Effector memory CD8-positive, alpha-beta T cell (primary cell): ENCODE data around the gene KCNIP2.

Experiments
- ATAC-seq: fragments of 150-1000 bp; cut with Tn5 transposase; replicated peaks from 2 replicates; pipeline ENCODE4 v1.10.0; 2021; ENCODE audit warnings: mild to moderate bottlenecking, moderate library complexity
- DNase-seq, 3 experiments: peaks; one replicate each; pipeline ENCODE4 v3.0.0; 2021
- H3K27ac Mint-ChIP-seq, 2 donors: one replicate each; pipeline ENCODE4 v1.8.0; 2022; ENCODE audit warnings: mild to moderate bottlenecking in 2 of 2, mixed read lengths in 2 of 2, moderate library complexity in 2 of 2
- H3K27me3 Mint-ChIP-seq, 2 donors: one replicate each; pipeline ENCODE4 v1.8.0; 2022; ENCODE audit warnings: mixed read lengths in 2 of 2
- H3K36me3 Mint-ChIP-seq: one replicate; pipeline ENCODE4 v1.8.0; 2022; ENCODE audit warnings: mild to moderate bottlenecking, moderate library complexity, mixed read lengths; ENCODE audit not compliant: insufficient read depth
- H3K4me1 Mint-ChIP-seq, 2 donors: one replicate each; pipeline ENCODE4 v1.8.0; 2022; ENCODE audit warnings: low read depth in 2 of 2, mixed read lengths in 2 of 2
- H3K4me3 Mint-ChIP-seq, 2 donors: one replicate each; pipeline ENCODE4 v1.8.0; 2022; ENCODE audit warnings: mild to moderate bottlenecking in 2 of 2, mixed read lengths in 2 of 2, moderate library complexity in 2 of 2
- H3K9me3 Mint-ChIP-seq, 2 donors: one replicate each; pipeline ENCODE4 v1.8.0; 2022; ENCODE audit warnings: mixed read lengths in 2 of 2

The KCNIP2 gene

GRCh38 chr10:101840741-101841453 lies 2.7 kb downstream of the KCNIP2 start:
- Mint-ChIP-seq H3K36me3 (peaks cover 23% of the 10 kb centered on the region), H3K27ac (peak overlapping the region; percentile 16 to 95), H3K9me3 (no peaks in the 10 kb centered on the region), H3K27me3 (no peaks in the 10 kb centered on the region), H3K4me1 (peaks cover 43 to 45% of the 10 kb centered on the region in 2 donors), H3K4me3 (peak overlapping the region; percentile 88 to 93)
- peak; percentile 64 for ATAC-seq
- DNase-seq: peak; percentile 71 to 78 (median 77)

GRCh38 chr10:101840102-101840684 lies 3.4 kb downstream of the KCNIP2 start:
- peak in 1 of 3 experiments; percentile 21 for DNase-seq
- Mint-ChIP-seq H3K36me3 (peaks cover 20% of the 10 kb centered on the region), H3K9me3 (no peaks in the 10 kb centered on the region), H3K4me1 (peaks cover 45 to 47% of the 10 kb centered on the region in 2 donors), H3K4me3 (peak overlapping the region; percentile 88 to 93), H3K27ac (peak overlapping the region; percentile 87 to 95), H3K27me3 (no peaks in the 10 kb centered on the region)
- peak; percentile 16 for ATAC-seq

GRCh38 chr10:101839416-101840063 lies 4.1 kb downstream of the KCNIP2 start:
- Mint-ChIP-seq H3K27ac (peak overlapping the region in 1 of 2 donors; percentile 87), H3K36me3 (peaks cover 15% of the 10 kb centered on the region), H3K4me3 (peak overlapping the region; percentile 88 to 93), H3K9me3 (no peaks in the 10 kb centered on the region), H3K27me3 (no peaks in the 10 kb centered on the region), H3K4me1 (peaks cover 49% of the 10 kb centered on the region in 2 donors)
- peak; percentile 56 to 61 (median 60) for DNase-seq
- peak; percentile 60 for ATAC-seq

GRCh38 chr10:101839002-101839401 lies 4.6 kb downstream of the KCNIP2 start:
- DNase-seq (no peak), ATAC-seq (no peak)
- Mint-ChIP-seq H3K27ac (no peak overlapping the region), H3K4me3 (peak overlapping the region; percentile 88 to 93), H3K4me1 (peaks cover 48 to 49% of the 10 kb centered on the region in 2 donors), H3K36me3 (peaks cover 11% of the 10 kb centered on the region), H3K27me3 (no peaks in the 10 kb centered on the region), H3K9me3 (no peaks in the 10 kb centered on the region)

- Mint-ChIP-seq H3K4me1 (peaks cover 52% of the 10 kb centered on the region in 2 donors), H3K36me3 (peaks cover 11% of the 10 kb centered on the region), H3K27me3 (no peaks in the 10 kb centered on the region), H3K9me3 (no peaks in the 10 kb centered on the region), H3K27ac (no peak overlapping the region), H3K4me3 (peak overlapping the region; percentile 88 to 93)
- no peak for DNase-seq
- no peak for ATAC-seq
Measured at GRCh38 chr10:101838416-101838970, 5.1 kb downstream of the KCNIP2 start.

- peaks cover 54% of the 10 kb centered on the region in 2 donors for H3K4me1 Mint-ChIP-seq
- ATAC-seq: no peak
- H3K27ac Mint-ChIP-seq: no peak overlapping the region
- H3K9me3 Mint-ChIP-seq: no peaks in the 10 kb centered on the region
- H3K27me3 Mint-ChIP-seq: no peaks in the 10 kb centered on the region
- no peak for DNase-seq
- no peak overlapping the region for H3K4me3 Mint-ChIP-seq
- H3K36me3 Mint-ChIP-seq: peaks cover 6% of the 10 kb centered on the region
Measured at GRCh38 chr10:101837748-101838147, 5.9 kb downstream of the KCNIP2 start.

- no peaks in the 10 kb centered on the region for H3K9me3 Mint-ChIP-seq
- DNase-seq (no peak), ATAC-seq (no peak)
- peaks cover 10% of the 10 kb centered on the region for H3K36me3 Mint-ChIP-seq
- H3K4me3 Mint-ChIP-seq: no peak overlapping the region
- no peak overlapping the region for H3K27ac Mint-ChIP-seq
- no peaks in the 10 kb centered on the region for H3K27me3 Mint-ChIP-seq
- H3K4me1 Mint-ChIP-seq: peaks cover 53 to 57% of the 10 kb centered on the region in 2 donors
Measured at GRCh38 chr10:101835362-101835761, 8.2 kb downstream of the KCNIP2 start.

GRCh38 chr10:101834341-101834740 lies 9.3 kb downstream of the KCNIP2 start:
- DNase-seq: no peak
- H3K4me1 Mint-ChIP-seq: peaks cover 56 to 60% of the 10 kb centered on the region in 2 donors
- H3K27me3 Mint-ChIP-seq: no peaks in the 10 kb centered on the region
- no peaks in the 10 kb centered on the region for H3K9me3 Mint-ChIP-seq
- H3K27ac Mint-ChIP-seq: peak overlapping the region; percentile 80 to 96
- H3K36me3 Mint-ChIP-seq: peaks cover 18% of the 10 kb centered on the region
- peak overlapping the region; percentile 1 to 36 for H3K4me3 Mint-ChIP-seq
- ATAC-seq: no peak

- Mint-ChIP-seq H3K27me3 (no peaks in the 10 kb centered on the region), H3K36me3 (peaks cover 18% of the 10 kb centered on the region), H3K9me3 (no peaks in the 10 kb centered on the region), H3K4me3 (peak overlapping the region in 1 of 2 donors; percentile 36), H3K4me1 (peaks cover 50 to 54% of the 10 kb centered on the region in 2 donors), H3K27ac (peak overlapping the region; percentile 80 to 96)
- DNase-seq: no peak
- no peak for ATAC-seq
Measured at GRCh38 chr10:101833466-101833865, 10.1 kb downstream of the KCNIP2 start.

GRCh38 chr10:101832325-101832771 lies 11.3 kb downstream of the KCNIP2 start:
- no peaks in the 10 kb centered on the region for H3K9me3 Mint-ChIP-seq
- H3K36me3 Mint-ChIP-seq: peaks cover 18% of the 10 kb centered on the region
- H3K4me3 Mint-ChIP-seq: no peak overlapping the region
- H3K27me3 Mint-ChIP-seq: no peaks in the 10 kb centered on the region
- DNase-seq (no peak), ATAC-seq (no peak)
- H3K27ac Mint-ChIP-seq: peak overlapping the region; percentile 80 to 96
- H3K4me1 Mint-ChIP-seq: peaks cover 50 to 54% of the 10 kb centered on the region in 2 donors

GRCh38 chr10:101831169-101831811 lies 12.3 kb downstream of the KCNIP2 start:
- no peaks in the 10 kb centered on the region for H3K9me3 Mint-ChIP-seq
- H3K4me3 Mint-ChIP-seq: peak overlapping the region; percentile 85 to 91
- DNase-seq (no peak), ATAC-seq (no peak)
- H3K27ac Mint-ChIP-seq: peak overlapping the region; percentile 96
- H3K27me3 Mint-ChIP-seq: no peaks in the 10 kb centered on the region
- peaks cover 18% of the 10 kb centered on the region for H3K36me3 Mint-ChIP-seq
- H3K4me1 Mint-ChIP-seq: peaks cover 54% of the 10 kb centered on the region in 2 donors

- Mint-ChIP-seq H3K4me1 (peaks cover 48 to 49% of the 10 kb centered on the region in 2 donors), H3K27ac (peak overlapping the region; percentile 96), H3K27me3 (no peaks in the 10 kb centered on the region)
Measured at GRCh38 chr10:101830322-101831168, 13.1 kb downstream of the KCNIP2 start.

More at GRCh38 chr10:101830322-101831168, 13.1 kb downstream of the KCNIP2 start:
- Mint-ChIP-seq H3K36me3 (peaks cover 15% of the 10 kb centered on the region), H3K9me3 (no peaks in the 10 kb centered on the region), H3K4me3 (peak overlapping the region; percentile 85 to 91)
- peak; percentile 75 for ATAC-seq
- peak; percentile 88 to 91 (median 90) for DNase-seq
